Activated naive CD4-positive, alpha-beta T cell (primary cell): ENCODE results near the gene GCFC2.
"Not testable (repeated sequence)": the region's sequence is repeated elsewhere in the genome, so short reads cannot be mapped to it uniquely, and the experiment has no call there.

Source experiments
- DNase-seq, 4 experiments: peaks; one replicate each; lab custom pipeline; 2025; lab: John Stamatoyannopoulos, UW

The GCFC2 gene

DNA sequence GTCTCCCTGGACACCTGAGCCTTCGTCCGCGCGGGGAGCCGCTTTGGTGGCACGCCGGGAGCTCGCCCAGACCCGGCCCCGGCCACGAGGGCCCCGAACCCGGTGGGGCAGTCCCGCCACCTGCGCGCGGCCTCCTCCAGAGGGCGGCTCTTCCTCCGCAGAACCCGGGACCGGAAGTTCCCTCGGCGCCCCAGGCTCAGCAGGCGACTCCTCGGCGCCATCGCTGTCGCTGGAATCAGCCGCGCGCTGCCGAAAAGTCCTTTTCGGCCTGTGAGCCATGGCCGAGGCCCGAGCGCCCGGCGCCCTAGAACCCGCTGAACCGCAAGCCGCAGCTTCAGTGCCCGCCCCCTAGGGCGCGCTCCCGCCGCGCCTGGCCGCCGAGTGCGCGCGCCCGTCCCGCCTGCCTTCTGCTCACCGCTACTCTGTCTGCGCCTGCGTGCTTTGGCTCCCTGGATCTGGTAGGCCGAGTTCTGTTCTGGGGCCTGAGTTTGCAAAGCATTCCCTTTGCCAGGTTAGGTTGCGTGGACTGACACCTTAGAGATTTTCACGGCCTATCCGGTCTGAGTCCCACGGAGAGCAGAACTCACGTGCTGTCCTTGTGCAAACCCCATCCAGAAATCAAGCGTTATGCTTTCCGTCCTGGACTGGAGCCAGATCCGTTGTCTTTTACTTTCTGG is at the start of gene GCFC2:
Gene GCFC2 (minus strand): TSS at position 339 of the 677 bp plus-strand sequence. CDS start 60 bp downstream, at position 279.
- peak; percentile 72 to 82 (median 77) for DNase-seq

DNA sequence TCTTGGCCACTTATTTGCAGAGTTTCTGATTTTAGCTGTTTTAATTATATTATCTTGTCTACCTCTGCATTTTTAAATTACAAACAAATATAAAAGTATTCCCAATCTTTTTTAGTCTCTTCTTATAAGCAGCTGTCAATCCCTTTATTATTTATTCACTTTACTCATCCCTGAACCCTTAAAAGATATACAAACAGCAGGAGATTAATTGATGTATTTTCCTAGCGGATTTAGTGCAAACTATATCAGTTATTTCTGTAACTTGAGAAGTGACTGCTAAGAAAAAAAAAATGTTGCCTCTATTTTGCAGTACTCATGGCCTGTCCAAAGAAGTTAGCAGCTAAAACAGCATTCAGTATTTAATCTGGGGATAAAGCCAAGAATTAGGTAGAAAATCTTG is 42.1 kb upstream of the GCFC2 start:
- DNase-seq, result no peak

DNA sequence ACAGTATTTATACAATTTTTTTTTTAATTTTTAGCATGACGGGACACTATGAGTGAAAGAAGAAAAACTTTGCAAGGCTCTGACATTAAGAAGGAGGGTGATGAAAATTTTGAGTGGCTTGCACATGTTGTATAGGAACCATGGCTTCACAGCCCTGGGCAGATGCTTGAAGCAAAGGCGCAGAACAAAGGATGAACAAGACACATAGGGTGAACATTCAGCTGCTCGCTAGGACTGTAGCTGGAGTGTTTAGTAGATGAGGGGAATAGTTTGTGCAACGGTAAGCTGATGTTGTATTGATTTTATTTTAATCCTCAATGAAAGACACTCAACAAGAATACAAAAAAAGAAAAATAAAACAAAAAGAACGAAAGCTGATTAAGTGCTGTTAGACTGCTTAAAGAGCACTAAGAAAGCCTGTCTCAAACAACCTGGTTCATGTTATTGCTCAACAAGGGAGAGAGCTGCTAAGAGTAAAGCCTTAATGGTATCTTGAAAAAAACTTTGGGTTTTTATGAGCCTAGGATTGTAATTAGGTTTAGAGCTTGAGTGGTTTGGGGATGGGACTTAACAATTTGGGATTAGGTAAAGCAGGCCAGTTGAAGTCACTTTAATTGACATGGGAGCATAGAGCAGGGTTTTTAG is 41.2 kb upstream of the GCFC2 start:
- DNase-seq, result no peak

DNA sequence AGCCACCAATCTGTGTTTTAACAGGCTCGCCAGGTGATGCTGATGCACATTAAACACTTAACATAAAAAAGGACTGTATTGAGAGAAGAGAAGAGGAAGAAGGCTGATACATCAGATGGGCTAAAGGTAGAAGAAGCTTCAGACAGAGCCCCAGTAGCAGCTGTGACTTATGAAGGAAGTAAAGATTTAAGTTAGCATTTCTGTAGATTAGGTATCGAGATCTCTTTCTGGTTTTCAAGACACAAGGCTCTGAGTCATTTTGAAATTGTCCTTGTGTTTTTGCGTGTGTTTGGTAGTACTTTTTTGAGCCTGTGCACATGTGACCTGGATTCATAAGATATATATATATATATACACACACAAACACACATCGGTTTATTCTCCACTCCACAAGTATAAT is 40.6 kb upstream of the GCFC2 start:
- no peak for DNase-seq

DNA sequence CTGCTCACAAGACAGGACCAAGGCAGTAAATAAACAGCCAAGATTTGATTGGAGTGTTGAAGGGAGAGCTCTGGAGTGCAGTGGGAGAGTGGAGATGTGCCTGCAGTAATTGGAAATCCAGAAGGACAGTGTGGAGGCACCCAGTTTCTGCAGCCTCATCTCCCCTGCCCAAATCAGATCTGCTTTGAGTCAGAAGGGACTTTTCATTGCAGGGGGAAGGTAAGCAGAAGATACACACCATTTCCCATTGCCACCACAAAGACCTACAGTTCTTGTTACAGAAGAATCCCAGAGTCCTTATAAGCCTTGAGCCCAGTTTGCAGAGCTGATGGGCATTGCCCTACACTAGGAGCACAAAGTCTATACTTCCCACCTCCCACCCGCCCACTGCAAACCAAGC is 27.2 kb upstream of the GCFC2 start:
- DNase-seq, result no peak

DNA sequence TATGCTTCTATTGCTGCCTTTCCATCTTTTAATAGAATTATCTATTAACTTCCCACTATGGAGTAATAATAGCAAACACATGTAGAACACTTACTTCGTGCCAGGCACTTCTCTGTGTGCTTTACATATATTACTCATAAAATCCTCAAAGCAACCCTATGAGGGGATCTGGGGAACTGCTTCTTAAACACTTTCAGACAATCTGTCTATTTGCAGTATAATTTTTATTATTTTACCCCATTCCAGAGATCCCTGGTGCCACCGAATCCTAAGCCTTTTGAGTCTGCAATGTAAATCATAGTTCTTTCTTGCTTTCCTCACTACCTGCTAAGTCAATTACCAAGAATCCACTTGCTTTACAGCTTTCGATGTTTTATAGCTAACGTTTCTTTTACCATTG is 25.6 kb upstream of the GCFC2 start:
- no peak for DNase-seq

DNA sequence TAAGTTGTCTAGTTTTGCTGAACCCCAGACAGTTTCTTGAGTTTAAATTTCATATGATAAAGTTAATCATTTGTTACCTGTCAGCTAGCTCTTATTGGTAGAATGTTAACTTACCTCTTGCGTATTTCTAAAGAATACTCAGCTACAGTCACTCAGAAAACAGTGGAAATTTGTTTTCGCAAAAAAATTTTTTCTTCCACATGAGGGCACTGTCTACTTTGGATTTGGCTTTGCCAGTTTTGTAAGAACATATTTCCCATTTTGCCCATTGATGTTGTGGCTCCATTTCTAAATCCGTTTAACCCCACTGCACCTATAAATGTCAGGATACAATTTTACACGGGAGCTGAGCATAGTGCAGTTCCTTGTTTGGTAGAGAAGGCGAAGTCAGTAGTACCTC is 19.1 kb upstream of the GCFC2 start:
- DNase-seq, result no peak

DNA sequence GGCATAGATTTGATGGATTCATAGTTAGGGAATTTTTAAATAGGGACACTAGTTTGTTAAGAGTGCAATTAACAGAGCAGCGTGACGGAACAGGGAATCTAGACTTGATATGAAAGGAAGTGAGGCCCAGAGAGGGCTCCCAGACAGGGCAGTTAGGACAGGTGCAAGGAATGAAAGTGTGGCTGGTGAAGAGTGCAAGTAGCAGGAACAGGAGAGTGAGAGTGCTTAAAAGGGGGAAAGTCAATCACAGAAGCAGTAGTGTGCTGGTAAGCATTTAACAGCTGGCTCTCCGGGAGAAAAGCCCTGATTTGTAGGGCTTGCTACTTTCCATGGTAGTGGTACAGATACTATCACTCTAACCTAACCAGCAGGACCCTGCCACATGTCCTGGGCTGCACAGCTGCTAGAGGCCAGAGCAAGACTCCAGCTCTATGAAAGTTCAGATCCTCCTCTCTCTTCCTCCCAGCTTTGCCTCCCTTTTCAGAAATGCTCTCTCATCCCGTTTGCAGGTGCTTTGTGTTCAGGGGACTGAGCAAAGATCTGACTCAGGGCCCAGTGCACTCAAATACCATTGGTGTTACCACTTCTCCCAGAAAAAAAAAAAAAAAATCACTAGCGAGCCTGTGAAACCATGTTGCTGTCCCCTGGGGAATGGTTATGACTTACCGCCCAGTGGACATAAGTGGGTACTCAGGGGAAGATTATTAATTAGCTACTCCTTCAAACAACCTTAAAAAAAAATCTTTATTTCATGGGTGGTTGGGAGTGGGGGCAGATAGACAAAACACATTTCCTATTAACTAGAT is 18.1 kb upstream of the GCFC2 start:
- no peak for DNase-seq

DNA sequence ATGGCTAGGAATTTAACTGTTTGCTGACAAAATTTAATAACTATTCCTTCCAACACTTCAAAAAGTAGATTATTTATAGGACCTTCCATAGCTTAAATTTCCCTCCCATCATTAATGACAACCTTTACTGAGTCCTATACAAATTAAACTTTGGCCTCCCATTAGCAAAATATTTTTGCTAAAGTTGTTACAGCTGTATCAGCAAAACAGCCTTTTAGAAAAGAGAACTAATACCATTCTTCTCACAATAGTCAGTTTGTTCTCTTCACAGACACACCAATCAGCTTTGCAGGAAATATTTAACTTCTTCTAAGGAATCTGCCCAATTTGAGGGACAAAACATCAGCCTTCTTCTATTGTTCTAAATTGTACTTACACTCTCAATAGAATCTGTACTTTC is 12.0 kb upstream of the GCFC2 start:
- no peak for DNase-seq

DNA sequence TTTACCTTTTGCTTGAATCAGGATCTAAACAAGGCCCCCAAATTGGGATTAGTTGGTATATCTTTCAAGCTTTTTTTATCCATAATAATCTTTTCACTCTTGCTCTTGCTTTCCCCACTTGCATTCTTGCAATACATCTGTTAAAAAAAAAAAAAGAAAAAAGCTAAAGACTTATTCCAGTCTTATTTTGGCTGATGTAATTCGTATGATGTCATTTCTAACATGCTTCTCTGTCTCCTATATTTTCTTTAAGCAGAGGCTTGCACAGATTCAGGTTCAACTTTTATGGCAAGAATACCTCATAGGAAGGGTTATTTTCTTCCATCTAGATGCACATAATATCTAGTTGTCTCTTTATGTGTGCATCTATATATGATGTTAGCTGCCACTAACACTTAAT is 9.8 kb upstream of the GCFC2 start:
- no peak for DNase-seq

DNA sequence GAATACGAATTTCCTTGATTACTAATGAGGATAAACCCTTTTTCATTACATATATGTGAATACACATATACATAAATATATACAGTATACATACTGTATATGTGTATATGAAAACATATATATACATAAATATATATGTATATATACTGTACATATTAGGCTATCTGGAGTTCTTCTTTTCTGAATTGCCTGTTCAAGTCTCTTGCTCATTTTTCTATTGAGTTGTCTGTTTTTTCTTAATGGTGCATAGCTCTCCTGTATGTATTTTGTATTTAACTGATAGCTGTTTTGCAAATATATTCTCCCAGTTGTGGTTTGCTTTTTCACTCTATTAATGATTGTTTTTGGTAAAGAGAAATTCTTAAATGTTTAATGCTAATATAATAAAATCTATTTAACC is 8.9 kb upstream of the GCFC2 start:
- DNase-seq, result no peak

DNA sequence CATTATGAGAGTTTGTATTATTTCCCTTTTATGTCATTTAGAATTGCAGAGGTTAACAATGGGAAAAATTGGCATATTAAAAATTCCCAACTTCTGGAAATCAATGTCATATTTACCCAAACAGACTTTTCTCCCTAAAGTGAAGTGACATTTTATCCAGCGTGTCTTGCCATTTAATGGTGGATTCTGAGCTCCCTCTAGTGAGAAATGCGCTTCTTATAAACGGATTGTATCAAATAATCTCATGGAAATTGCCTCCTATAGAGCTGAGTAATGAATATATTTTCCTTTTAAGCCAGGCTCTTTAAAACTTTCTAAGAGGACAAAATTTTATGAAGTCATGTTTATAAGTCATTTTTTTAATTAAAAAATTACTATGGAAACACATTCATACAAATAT is 5.7 kb upstream of the GCFC2 start:
- no peak for DNase-seq

DNA sequence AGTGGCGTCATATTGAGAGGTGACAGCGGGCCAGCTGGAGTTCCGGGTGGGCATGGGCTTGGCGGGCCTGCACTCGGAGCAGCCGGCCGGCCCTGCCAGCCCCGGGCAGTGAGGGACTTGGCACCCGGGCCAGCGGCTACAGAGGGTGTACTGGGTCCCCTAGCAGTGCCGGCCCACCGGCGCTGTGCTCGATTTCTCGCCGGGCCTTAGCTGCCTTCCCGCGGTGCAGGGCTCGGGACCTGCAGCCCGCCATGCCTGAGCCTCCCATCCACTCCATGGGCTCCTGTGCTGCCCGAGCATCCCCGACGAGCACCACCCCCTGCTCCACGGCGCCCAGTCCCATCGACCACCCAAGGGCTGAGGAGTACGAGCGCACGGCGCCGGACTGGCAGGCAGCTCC is 875 bp upstream of the GCFC2 start:
- DNase-seq, result not testable (repeated sequence)

DNA sequence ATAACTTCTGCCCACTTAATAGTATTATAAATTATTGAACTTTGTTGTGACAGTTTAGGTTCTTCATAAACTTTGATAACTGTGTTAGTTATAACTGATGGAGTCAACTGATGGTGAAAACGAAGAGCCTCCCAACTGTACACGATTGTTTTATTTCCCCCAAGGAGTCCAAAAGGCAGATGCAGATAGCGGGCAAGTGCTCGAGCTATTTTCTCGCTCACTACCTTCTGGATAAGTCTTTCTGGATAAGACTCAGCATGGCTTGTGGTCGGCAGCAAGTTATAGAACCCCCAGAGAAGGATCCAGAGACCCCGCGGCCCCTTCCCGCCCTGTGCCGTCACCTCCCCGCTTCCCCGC is 517 bp downstream of the GCFC2 start:
- no peak for DNase-seq

DNA sequence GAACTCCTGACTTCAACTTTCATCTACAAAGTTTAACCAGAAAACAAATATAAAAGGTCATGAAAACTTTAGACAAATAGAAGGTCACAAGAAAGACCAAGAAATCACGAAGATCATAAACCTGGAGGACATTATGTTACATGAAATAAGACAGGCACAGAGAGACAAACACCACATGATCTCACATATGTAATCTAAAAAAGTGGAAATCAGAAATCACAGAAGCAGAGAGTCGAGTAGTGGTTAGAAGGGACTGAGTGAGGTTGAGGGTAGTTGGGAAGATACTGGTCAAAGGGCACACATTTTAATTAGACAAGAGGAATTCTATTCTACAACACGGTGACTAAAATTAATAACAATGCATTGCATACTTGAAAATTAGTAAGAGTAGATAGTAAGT is 1.4 kb downstream of the GCFC2 start:
- DNase-seq, result no peak

DNA sequence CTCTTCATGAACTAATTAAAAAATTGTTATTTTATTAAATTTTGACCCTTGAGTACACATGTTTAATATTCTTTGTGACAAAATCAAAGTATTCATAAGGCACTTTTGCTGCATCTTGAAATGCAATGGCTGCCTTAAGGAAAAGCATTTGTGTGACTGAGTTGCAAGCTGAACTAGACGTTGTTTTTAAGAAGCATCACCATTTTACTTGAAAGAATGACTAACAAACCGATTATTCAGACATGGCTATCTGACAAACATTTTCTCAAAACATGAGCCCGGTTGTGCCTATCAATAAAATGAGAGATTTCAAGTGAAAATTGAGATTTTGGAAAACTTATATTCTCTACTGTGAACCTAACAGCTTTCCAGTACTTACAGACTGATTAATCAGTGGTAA is 2.8 kb downstream of the GCFC2 start:
- DNase-seq, result no peak

DNA sequence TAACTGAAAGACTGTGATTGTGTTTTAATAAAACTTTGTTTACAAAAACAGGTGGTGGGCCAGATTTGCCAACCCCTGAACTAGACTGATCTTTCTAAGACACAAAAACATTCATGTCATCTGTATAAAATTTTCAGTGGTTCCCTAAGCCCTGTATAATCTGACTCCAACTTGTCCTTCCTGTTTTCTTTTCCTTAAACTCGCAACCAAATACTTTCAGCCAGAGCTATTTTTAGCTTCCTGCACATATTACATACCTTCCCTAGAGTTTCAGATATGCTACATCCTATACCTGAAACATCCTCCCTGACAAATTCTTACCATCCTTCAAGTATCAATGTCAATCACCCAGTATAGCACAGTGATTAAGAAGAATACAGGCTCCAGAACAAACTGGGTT is 4.8 kb downstream of the GCFC2 start:
- no peak for DNase-seq

DNA sequence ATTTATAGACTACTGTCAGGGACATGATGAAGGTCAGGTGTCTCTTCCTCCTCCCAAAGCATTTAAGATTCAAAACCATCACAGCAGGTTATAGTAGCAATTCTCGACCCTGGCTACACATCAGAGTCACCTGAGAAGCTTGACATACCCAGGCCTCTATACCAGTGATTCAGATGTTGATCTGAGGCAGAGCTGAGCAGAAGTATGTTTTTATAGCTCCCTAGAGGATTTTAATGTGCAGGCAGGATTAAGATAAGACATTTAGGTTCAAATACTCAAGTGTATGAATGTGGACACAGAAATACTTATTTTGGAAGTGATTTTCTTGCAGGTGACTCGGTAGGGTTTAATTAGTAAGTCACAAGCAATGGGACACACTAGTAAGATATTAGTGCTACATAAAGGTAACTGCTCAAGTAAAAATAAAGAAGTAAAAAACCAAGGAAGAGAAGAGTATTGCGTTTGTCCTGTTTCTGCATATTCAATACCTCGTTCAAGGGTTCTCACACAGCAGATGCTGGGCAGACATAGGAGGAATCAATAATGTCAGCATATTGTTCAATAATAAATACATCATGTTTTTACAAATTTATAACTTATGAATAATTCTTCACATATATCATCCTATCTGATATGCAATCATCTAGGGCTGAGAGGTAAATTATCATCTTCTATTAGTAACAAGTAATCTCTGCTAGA is 7.0 kb downstream of the GCFC2 start:
- DNase-seq, result no peak

DNA sequence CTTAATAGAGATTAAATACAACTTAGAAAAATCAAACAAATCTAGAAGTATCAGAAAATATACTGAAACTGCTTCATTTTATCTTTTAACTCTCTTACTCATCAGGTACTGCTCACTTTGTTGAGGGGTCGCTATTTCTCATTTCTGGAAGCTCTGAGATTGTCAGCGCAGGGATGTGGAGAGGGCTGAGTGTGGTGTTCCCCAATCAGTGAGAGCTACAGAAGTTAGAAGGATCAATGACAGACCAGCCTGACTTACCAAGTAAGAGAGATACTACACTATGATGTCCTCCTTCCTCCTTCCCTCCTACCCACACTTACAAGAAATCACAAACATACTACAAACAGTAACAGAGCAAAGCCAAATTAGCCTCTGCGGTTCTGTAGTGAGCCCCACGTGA is 8.1 kb downstream of the GCFC2 start:
- no peak for DNase-seq

DNA sequence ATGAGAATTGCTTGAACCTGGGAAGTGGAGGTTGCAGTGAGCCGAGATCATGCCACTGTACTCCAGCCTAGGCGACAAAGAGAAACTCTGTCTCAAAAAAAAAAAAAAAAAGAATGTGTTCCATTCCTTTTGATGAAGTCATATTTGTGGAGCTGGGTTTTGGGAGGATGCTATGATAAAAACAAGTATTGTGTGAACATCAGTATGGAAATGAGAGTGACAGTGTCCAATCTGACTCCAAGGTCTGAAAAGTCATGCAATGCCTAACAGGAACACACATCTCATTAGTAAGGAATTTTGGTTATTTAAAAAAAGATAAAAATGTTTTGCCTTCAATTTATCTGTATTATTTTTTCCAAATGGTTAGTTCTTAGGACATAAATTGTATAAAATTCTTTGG is 11.8 kb downstream of the GCFC2 start:
- no peak for DNase-seq

DNA sequence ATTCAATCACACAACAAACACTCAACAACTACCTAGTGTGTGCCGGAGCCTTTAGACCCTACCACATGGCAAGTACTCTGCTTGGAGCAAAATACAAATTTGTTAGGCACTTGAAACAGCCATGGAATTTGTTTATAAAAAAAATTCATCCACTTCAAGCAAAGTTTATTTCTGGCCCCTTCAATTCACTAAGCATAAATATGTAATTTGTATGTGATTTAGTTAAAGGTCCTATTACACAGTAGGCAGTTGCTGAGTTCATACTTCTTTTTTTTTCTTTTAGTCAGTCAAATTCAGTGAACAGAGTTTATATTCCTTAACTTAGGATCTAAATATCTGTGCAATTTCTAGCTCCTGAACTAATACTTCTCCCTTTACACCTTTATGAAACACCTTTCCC is 22.5 kb downstream of the GCFC2 start:
- no peak for DNase-seq

DNA sequence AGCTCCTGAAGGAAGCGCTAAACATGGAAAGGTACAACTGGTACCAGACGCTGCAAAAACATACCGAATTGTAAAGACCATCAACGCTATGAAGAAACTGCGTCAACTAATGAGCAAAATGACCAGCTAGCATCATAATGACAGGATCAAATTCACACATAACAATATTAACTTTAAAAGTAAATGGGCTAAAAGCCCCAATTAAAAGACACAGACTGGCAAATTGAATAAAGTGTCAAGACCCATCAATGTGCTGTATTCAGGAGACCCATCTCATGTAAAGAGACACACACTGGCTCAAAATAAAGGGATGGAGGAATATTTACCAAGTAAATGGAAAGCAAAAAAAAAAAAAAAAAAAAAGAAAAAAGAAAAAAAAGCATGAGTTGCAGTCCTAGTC is 27.3 kb downstream of the GCFC2 start:
- not testable (repeated sequence) for DNase-seq

DNA sequence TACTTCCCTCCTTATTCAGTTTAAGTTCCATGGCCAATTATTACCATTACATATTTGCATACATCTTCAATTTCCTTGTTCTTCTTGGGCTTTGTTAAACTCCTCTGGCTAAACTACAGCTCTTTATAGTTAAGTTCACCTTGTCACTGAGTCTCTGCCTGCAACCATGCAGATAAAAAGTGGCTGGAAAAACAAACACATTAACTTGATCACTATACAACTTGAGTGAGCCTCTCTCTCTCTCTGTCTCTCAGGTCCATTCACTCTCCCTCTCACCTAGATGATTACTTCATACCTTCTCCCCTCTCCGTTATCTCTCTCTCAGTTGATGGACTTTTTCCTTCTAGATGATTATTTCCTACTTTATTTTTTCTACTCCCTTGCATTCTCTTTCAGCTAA is 30.3 kb downstream of the GCFC2 start:
- DNase-seq, result no peak
